HG03025 (cell line): Measurements from ENCODE around the gene TAAR1.
"Not testable (repeated sequence)": the region's sequence is repeated elsewhere in the genome, so short reads cannot be mapped to it uniquely, and the experiment has no call there.

ENCODE experiments used
- ATAC-seq: cut with Tn5 transposase; IDR thresholded peaks from one replicate; pipeline ENCODE4 v1.9.1; 2021; ENCODE audit warnings: mild to moderate bottlenecking, moderate library complexity; ENCODE audit not compliant: unreplicated experiment, low FRiP score

The TAAR1 gene, protein sequence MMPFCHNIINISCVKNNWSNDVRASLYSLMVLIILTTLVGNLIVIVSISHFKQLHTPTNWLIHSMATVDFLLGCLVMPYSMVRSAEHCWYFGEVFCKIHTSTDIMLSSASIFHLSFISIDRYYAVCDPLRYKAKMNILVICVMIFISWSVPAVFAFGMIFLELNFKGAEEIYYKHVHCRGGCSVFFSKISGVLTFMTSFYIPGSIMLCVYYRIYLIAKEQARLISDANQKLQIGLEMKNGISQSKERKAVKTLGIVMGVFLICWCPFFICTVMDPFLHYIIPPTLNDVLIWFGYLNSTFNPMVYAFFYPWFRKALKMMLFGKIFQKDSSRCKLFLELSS

DNA sequence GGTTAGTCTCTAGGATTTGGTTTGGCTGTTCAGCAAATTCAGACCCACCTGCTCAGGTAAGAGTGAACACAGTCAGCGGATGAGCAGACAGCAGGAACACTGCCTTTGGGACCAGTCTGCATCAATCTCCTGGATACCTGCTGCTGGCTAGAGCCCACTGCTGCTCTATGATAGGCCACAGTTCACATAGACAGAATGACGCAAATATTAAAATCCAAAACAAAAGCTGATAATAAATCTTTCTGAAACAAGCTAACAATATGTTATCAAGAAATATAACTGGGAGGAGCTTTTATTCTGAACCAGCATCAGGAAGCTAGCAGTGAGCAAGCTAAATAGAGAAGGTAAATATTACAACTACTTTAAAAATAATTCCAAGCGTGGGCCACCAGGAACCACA, at the start of gene TAAR1:
TAAR1 (minus strand) TSS at position 101 of the 400 bp plus-strand sequence. CDS start 13,179 bp downstream, outside the sequence.
- no peak for ATAC-seq

DNA sequence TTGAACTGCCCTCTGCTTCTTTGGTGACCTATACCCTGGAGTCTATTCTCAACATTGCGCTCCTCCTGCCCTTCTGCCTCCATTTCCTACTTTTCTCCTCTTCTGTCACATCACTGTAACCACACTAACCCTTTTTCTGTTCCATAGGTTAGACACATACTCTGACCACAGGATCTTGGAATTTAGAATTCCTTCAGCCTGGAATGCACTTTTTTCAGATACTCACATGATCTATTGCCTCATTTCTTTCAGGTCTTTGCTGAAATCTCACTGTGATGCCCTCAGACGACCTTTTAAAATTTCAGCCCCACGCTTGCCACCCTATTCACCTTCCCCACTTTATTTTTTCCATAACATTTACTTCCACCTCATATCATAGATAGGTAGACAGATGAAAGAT, 49.8 kb upstream of the TAAR1 start:
- no peak for ATAC-seq

DNA sequence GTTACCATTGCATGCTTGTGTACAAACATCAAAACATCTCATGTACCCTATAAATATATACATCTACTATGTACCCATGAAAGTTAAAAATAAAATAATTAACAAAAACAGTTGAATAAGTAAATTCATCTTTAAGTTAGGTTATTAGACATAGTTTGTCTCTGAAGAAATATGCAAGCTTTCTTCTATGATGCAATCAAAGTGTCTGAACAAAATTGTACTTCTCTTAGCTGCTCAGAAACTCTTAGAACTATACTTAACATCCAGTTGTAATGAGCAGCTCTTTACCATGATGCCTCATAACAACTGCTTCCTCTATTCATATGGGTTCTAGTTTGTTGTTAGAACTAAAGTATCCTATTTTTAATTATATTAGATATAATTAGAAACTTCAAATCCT, 49.0 kb upstream of the TAAR1 start:
- no peak for ATAC-seq

DNA sequence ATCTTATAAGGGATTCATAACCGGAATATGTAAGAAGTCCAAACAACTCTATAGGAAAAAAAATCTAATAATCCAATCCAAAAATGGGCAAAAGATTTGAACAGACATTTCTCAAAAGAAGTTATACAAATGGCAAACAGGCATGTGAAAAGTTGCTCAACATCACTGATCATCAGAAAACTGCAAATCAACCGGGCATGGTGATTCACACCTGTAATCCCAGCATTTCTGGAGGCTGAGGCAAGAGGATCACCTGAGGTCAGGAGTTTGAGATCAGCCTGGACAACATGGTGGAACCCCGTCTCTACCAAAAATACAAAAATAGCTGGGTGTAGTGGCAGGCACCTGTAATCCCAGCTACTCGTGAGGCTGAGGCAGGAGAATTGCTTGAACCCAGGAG, 47.8 kb upstream of the TAAR1 start:
- not testable (repeated sequence) for ATAC-seq

DNA sequence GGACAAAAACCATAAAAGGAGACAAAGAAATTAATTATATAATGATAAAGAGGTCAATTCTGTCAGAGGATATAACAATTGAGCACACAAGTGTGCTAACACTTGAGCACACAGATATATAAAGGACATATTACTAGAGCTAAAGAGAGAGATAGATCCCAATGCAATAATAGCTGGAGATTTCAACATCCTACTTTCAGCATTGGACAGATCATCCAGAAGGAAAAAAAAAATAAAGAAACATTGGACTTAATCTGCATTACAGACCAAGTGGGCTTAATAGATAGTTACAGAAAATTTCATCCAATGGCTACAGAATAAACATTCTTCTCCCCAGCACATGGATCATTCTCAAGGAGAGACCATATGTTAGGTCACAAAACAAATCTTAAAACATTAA, 45.0 kb upstream of the TAAR1 start:
- ATAC-seq = no peak

DNA sequence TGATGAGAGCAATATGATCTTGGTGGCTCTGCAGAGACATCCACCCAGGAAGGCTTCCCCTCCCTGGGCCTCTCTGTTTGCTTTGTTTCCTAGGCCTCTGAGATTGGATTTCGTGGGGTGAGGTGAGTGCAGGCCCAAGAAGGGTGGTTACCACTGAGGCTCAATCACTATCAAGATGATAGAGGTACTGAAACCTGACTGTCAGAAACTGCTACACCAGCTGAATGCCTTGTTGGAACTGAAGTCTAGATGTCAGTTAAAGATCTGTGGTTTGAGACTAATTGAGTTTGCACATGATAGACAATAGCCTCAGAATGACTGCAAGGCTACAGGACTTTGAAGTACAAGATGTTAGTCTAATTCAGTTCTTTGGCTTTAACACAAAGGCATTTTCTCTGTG, 39.6 kb upstream of the TAAR1 start:
- peak; percentile 92 for ATAC-seq

DNA sequence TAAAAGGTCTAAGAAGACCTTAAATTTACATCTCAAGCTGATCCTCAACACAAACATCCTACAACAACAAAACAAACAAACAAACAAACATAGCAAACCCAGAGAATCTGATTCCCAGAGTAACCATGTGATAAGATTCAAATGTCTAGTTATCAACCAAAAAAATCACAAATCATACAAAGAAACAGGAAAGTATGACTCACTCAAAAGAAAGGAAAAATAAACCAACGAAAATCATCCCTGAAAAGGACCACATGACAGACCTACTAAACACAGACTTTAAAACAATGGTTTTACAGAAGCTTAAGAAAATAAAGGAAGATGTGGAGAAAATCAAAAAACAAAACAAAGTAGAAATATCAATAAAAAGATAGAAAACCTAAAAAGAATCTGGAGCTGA, 36.8 kb upstream of the TAAR1 start:
- no peak for ATAC-seq

DNA sequence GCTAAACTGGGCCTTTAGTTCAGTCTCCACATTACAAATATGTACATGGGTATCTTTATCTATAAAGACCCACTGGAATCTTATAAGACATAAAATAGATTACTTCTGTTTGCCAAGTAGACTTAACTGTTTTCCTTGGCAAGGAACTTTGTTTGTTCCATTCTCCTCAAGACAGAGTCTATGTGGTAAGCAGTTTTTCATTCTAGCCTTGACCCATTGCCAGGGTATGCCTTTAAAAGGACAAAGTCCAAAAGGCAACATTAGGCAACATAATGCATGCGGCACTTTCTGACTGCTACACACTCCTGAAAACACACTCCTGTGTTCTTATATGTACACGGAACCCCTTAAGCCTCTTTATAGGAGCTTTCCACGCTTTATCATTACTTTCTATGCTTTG, 34.5 kb upstream of the TAAR1 start:
- no peak for ATAC-seq

DNA sequence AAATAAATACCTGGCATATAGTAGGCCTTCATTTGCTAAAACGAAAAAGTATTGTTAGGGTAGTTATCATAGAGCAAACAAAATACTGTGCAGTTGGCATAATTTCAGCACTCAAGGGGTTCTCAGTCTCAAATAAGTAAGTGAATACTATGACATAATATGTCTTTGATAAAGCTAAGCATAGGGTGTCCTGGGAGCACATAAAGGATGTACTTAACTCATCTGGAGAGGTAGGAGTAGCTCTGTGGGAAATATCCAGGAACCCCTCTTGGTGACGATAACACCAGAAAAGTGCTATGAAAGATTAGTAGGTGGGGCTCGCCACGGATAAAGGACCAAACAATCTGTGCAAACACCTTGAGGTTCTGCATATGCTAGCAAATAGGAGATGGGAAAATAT, 31.7 kb upstream of the TAAR1 start:
- no peak for ATAC-seq

DNA sequence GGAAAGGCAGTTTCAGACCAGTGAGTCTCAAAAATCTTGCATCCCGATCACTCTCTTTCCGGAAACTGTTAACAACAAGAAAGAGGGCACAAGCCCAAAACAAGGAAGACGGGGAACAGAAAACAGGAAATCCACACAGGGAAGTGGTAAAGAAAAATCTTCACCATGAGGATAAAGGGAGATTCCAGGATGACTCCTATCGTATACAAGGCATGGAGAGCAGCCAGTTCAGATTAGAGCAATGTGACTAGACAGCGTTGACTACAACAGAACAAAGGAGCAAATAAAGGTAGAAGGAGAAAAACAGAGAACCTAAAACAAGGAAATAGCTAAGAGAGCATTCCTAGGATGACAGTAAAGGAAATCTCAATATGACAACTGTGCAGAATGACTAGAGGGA, 28.3 kb upstream of the TAAR1 start:
- ATAC-seq = no peak

DNA sequence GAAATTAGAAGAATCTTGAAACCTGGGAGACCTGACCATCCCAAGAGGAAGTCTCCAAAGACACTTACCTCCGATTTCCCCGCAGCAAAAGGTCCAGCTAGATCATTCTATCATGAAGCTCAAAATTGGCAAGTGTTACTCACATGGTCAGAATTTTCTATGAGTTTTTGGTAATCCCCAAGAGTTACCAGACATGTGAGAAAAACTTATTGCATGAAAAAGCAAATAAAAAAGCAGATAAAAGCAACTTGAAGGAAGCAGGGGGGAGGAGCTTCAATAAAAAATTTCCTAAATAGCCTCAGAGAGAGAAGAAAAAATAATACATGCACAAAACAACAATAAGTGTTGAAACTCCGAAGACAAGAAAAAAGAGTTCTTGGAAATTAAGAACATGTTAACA, 27.5 kb upstream of the TAAR1 start:
- no peak for ATAC-seq

DNA sequence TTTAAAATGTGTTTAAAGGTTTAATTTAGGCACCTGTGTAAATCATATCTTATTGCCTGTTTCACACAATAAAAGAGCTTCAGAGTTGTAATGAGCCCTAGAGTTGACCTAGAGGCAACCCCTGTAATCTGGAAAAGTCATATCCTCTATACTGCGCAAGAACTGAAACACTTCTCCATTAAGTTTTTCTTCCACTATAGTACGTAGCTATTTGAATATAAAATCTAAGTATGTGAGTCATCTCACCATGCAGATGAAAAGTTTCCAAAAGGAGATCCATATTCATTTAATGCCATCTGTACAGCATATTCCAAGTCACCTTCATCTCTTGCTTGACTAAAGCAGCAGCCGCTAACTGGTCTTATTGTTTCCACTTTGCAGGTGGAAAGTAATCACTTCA, 26.0 kb upstream of the TAAR1 start:
- ATAC-seq = no peak

DNA sequence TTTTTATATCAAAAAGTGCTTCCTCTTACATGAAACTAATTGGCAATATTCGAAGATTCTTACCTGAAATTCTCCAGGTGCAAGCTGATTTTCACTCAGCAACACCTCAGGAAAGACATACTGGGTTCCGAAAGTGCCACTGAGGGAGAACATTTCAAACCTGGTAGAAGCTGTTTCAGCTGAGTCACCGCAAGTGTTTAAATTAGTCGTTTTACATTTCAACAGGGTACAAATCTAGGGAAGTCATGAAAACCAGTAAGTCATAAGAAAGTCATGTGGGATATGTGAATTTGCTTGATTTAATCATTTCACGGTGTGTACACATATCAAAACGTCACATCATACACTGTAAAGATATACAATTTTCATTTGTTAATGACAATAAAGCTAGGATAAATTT, 25.3 kb upstream of the TAAR1 start:
- no peak for ATAC-seq

DNA sequence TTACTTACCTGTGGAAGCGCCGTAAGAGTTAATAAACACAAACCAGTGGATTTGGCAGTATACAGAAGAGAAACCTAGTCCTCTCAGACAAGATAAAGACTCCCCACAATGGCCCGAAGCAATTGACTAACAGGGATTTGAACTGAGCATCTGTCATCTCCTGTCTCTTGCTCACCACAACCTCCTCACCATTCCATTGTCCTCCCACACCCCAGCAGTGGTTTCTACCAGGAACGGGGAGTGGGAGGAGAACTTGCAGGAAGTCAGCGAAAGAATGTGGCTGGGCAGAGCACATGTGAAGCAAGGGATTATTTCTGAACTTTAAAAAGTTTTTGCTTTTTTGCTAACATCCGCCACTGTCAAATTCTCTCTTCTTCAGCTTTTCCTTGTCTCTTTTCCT, 24.6 kb upstream of the TAAR1 start:
- ATAC-seq = no peak

DNA sequence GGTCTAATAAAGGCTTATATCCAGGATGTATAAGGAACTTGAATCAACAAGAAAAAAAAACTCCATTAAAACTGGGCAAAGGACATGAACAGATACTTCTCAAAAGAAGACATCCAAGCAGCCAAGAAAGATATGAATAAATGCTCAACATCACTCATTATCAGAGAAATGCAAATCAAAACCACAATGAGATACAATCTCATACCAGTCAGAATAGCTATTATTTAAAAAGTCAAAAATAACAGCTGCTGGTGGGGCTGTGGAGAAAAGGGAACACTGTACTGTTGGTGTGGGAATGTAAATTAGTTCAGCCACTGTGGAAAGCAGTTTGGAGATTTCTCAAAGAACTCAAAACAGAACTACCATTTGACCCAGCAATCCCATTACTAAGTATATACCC, 20.1 kb upstream of the TAAR1 start:
- ATAC-seq = not testable (repeated sequence)

DNA sequence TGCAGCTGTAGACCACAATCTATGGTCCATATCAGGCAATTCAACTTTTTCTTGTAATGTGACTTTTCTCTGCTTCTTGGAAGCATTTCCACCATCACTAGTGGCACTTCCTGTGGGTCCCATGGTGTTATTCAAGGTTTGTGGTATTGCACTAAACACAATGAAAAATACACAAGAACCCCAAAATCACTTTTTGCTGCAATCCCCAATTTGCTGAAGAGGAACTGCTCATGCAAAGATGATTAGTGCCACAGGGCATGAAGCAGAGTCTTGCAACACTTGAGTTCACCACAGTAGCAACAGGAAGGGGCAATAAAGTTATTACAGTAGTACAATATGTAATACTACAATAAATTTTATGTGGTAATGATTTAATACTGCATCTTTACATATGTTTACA, 16.8 kb upstream of the TAAR1 start:
- no peak for ATAC-seq

DNA sequence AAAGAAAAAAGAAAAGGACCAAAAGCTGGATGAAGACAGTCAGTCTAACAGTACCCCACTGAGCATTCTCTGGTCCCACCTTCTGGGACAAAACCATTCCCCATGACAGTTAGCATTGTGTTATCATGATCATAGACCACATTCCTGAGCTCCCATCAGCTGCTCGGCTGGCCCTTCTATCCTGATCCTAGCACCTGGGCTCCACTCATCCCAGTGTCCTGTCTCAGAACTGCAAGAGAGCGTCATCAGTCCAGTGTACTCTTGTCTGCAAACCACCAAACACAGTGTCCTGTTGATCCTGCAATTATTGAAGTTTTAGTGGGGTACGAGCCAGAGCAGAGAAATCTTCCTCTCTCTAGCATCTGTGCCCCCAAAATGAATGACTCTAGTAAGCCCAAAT, 16.0 kb upstream of the TAAR1 start:
- ATAC-seq = no peak

DNA sequence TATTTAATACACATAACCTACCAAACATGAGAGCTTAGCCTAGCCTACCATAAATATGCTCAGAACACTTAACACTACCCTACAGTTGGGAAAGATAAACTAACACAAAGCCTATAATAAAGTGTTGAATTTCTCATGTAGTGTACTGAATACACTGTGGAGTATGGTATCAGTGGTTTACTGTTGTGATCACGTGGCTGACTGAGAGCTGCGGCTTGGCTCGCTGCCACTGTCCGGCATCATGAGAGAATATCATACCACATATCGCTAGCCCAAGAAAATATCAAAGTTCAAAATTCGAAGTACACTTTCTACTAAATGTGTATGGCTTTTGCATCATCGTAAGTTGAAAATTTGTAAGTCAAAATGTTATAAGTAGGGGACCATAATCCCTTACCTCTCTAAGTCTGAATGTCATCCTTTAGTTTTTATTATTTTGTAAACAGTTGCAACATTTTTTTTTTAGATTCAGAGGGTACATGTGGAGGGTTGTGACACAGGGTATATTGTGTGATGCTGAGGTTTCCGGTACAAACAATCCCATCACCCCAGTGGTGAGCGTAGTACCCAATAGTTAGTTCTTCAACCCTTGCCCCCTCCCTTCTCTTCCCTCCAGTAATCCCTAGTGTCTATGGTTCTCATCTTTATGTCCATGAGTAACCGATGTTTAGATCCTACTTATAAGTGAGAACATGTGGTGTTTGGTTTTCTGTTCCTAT, 14.6 kb upstream of the TAAR1 start:
- no peak for ATAC-seq

DNA sequence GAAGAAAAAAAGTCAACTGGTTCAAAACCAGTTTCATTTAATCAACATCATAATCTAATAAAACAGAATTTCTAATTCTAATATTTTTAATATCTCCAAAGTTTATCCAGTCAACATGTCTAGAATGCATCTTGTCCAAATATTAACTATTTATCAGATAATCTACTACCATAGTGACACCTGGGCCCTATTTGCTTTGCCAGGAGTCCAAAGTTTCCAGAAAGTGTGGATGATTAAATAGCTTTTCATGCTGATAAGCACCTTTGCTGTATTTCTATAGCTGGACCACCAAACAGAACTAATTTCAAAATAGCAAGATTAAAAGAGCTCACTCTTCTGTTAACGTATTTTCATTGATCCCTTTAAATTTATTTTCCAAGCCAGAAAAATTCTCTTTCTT, 12.3 kb upstream of the TAAR1 start:
- ATAC-seq = no peak

DNA sequence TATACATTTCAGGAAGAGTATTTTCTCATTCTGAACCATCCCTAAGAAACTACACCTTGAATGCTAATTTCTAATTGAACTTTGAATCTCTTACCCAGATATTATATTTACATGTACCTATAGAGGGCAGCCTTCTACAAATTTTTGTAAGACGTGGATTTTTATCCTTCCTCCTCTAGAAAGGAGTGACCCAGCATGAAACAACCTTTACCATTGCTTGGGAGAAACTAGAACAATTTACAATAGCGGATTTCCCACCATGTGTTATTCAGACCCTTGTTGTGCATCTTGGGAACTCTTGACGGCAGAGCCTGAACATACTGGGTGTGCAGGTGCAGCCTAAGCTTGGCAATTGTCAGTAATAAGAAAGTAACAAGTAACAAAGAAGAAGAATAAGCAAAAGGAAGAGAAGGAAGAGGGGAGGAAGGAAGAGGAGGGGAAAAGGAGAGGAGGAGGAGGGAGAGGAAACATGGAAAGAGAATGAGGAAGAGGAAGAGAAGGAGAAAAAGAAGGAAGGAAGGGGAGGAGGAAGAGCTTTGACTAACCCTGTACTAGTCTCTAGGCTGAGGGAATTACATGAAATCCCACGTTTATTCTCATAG, 10.8 kb upstream of the TAAR1 start:
- ATAC-seq = no peak

DNA sequence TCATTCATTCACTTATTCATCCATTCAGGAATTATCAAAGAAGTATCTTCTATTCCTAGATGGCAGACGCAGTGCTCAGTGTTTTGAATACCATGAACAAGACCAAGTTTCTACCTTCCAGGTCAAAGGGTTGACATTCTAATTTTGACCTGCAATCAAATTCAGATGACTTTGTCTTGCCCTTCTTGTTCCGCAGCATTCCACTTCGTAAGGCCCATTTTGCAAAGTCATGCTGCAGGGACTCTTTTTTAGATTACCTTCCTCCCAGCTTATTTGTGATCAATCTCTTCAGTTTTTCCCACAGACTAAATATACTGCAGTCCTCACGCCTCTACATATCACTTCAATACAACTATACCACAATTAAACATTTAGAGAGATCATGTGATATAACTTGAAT, 7.1 kb upstream of the TAAR1 start:
- no peak for ATAC-seq
